Activated CD8-positive, alpha-beta T cell treated with anti-CD3 and anti-CD28 coated beads, Interleukin-2, amount 10 ng/mL, durations not matched to agents 7 days and 5 days (primary cell): Measurements from ENCODE around the gene SLC25A36. TPM values are rescaled to one million over a fixed set of nuclear protein-coding genes. Genes with fewer than 3 reads are reported as not detected.
"Not testable (repeated sequence)": the region's sequence is repeated elsewhere in the genome, so short reads cannot be mapped to it uniquely, and the experiment has no call there.

Source experiments
- ATAC-seq: fragments of 150-1000 bp; cut with Tn5 transposase; one replicate; pipeline ENCODE4 v1.10.0; 2021; ENCODE audit warnings: moderate library complexity
- CTCF ChIA-PET: fragments of 350-600 bp; sonication (Branson Sonifier 250); formaldehyde crosslinking; loops from one replicate; lab custom pipeline; 2021; ENCODE audit warnings: antibody characterized with exemption; lab: Charles Lee
- POLR2A ChIA-PET: fragments of 350-600 bp; sonication (Branson Sonifier 250); formaldehyde crosslinking; loops from one replicate; lab custom pipeline; 2021; ENCODE audit warnings: antibody characterized with exemption; lab: Charles Lee
- DNase-seq: peaks from one replicate; pipeline ENCODE4 v3.0.0-alpha.2; 2020
- H3K27ac Mint-ChIP-seq: one replicate; pipeline ENCODE4 v1.8.0; 2021; ENCODE audit warnings: mild to moderate bottlenecking, mixed read lengths
- H3K27me3 Mint-ChIP-seq: one replicate; pipeline ENCODE4 v1.8.0; 2021; ENCODE audit warnings: low read depth, mixed read lengths
- H3K36me3 Mint-ChIP-seq: one replicate; pipeline ENCODE4 v1.8.0; 2021; ENCODE audit warnings: low read depth, mixed read lengths
- H3K4me1 Mint-ChIP-seq: one replicate; pipeline ENCODE4 v1.8.0; 2021; ENCODE audit warnings: low read depth, mixed read lengths
- H3K4me3 Mint-ChIP-seq: one replicate; pipeline ENCODE4 v1.8.0; 2021; ENCODE audit warnings: mild to moderate bottlenecking, mixed read lengths
- H3K9me3 Mint-ChIP-seq: one replicate; pipeline ENCODE4 v1.8.0; 2022; ENCODE audit warnings: mixed read lengths; ENCODE audit not compliant: insufficient read depth
- total RNA-seq, 2 experiments: library from RNA; stranded (reverse); gene quantifications; one replicate each; pipeline ENCODE4 v1.2.3, GENCODE V29; 2021

The SLC25A36 gene
- total RNA-seq, 2 experiments from 2014 or later = 39.6 to 46.0 TPM

- no peak overlapping the region for H3K4me3 Mint-ChIP-seq
- no peak for ATAC-seq
- CTCF ChIA-PET = interaction anchor here (0.6 to 2.7 kb wide), 3 partner anchors 10 to 147 kb away, joined by 3 to 10 read pairs (median 4); partner anchors contain the start of gene SLC25A36
Observed at GRCh38 chr3:140953028-140953960, 11.7 kb downstream of the SLC25A36 start.

GRCh38 chr3:140954576-140954975 lies 12.9 kb downstream of the SLC25A36 start:
- peaks cover 10% of the 10 kb centered on the region for H3K36me3 Mint-ChIP-seq
- no peaks in the 10 kb centered on the region for H3K27me3 Mint-ChIP-seq
- DNase-seq = no peak
- CTCF ChIA-PET = interaction anchor here (1.7 kb wide), 1 partner anchor 46 kb away, joined by 4 read pairs; no protein-coding TSS in a partner anchor
- H3K27ac Mint-ChIP-seq = no peak overlapping the region
- peaks cover 6% of the 10 kb centered on the region for H3K4me1 Mint-ChIP-seq
- no peak for ATAC-seq
- H3K4me3 Mint-ChIP-seq = no peak overlapping the region
- H3K9me3 Mint-ChIP-seq = no peaks in the 10 kb centered on the region
- POLR2A ChIA-PET = no interaction called here

More at GRCh38 chr3:140953028-140953960, 11.7 kb downstream of the SLC25A36 start:
- Mint-ChIP-seq H3K36me3 (peaks cover 7% of the 10 kb centered on the region), H3K4me1 (peaks cover 6% of the 10 kb centered on the region), H3K27ac (no peak overlapping the region), H3K27me3 (no peaks in the 10 kb centered on the region), H3K9me3 (no peaks in the 10 kb centered on the region)
- POLR2A ChIA-PET = interaction anchor here (0.6 kb wide), 1 partner anchor 240 kb away, joined by 3 read pairs; no protein-coding TSS in a partner anchor
- no peak for DNase-seq

GRCh38 chr3:140955645-140956044 lies 14.0 kb downstream of the SLC25A36 start:
- ChIA-PET CTCF (no interaction called here), POLR2A (no interaction called here)
- Mint-ChIP-seq H3K9me3 (no peaks in the 10 kb centered on the region), H3K36me3 (peaks cover 15% of the 10 kb centered on the region), H3K4me3 (no peak overlapping the region), H3K27me3 (no peaks in the 10 kb centered on the region), H3K27ac (no peak overlapping the region), H3K4me1 (peaks cover 3% of the 10 kb centered on the region)
- DNase-seq (no peak), ATAC-seq (no peak)

GRCh38 chr3:140956058-140956835 lies 14.6 kb downstream of the SLC25A36 start:
- peaks cover 15% of the 10 kb centered on the region for H3K36me3 Mint-ChIP-seq
- H3K4me1 Mint-ChIP-seq = peaks cover 3% of the 10 kb centered on the region
- CTCF ChIA-PET = no interaction called here
- no peaks in the 10 kb centered on the region for H3K9me3 Mint-ChIP-seq
- H3K4me3 Mint-ChIP-seq = no peak overlapping the region
- H3K27me3 Mint-ChIP-seq = no peaks in the 10 kb centered on the region
- ATAC-seq (no peak), DNase-seq (no peak)
- no peak overlapping the region for H3K27ac Mint-ChIP-seq
- POLR2A ChIA-PET = no interaction called here

- ATAC-seq = peak; percentile 53
- POLR2A ChIA-PET = no interaction called here
Observed at GRCh38 chr3:140972833-140973232, 31.2 kb downstream of the SLC25A36 start.

GRCh38 chr3:140974900-140975299 lies 33.3 kb downstream of the SLC25A36 start:
- no peaks in the 10 kb centered on the region for H3K9me3 Mint-ChIP-seq
- ATAC-seq = peak; percentile 44
- H3K4me1 Mint-ChIP-seq = peaks cover 8% of the 10 kb centered on the region
- peak overlapping the region; percentile 12 for H3K27ac Mint-ChIP-seq
- H3K27me3 Mint-ChIP-seq = no peaks in the 10 kb centered on the region
- CTCF ChIA-PET = interaction anchor here (1.2 to 2.3 kb wide), 5 partner anchors 7 to 217 kb away, joined by 3 to 8 read pairs (median 7); no protein-coding TSS in a partner anchor
- no peak for DNase-seq
- no peak overlapping the region for H3K4me3 Mint-ChIP-seq
- POLR2A ChIA-PET = no interaction called here
- H3K36me3 Mint-ChIP-seq = peaks cover 16% of the 10 kb centered on the region

More at GRCh38 chr3:140972833-140973232, 31.2 kb downstream of the SLC25A36 start:
- DNase-seq = no peak
- Mint-ChIP-seq H3K36me3 (peaks cover 13% of the 10 kb centered on the region), H3K4me1 (peaks cover 8% of the 10 kb centered on the region), H3K9me3 (no peaks in the 10 kb centered on the region), H3K4me3 (no peak overlapping the region), H3K27ac (no peak overlapping the region), H3K27me3 (no peaks in the 10 kb centered on the region)
- CTCF ChIA-PET = interaction anchor here (1.3 to 2.1 kb wide), 2 partner anchors 29 to 74 kb away, joined by 4 to 8 read pairs; no protein-coding TSS in a partner anchor

- peaks cover 7% of the 10 kb centered on the region for H3K36me3 Mint-ChIP-seq
- H3K4me1 Mint-ChIP-seq = no peaks in the 10 kb centered on the region
- H3K27ac Mint-ChIP-seq = no peak overlapping the region
- ATAC-seq (no peak), DNase-seq (no peak)
- ChIA-PET CTCF (interaction anchor here (1.0 kb wide), 1 partner anchor 19 kb away, joined by 3 read pairs; no protein-coding TSS in a partner anchor), POLR2A (no interaction called here)
- H3K4me3 Mint-ChIP-seq = no peak overlapping the region
- no peaks in the 10 kb centered on the region for H3K9me3 Mint-ChIP-seq
- H3K27me3 Mint-ChIP-seq = no peaks in the 10 kb centered on the region
Observed at GRCh38 chr3:140980663-140981062, 39.0 kb downstream of the SLC25A36 start.

GRCh38 chr3:140987792-140988191 lies 46.2 kb downstream of the SLC25A36 start:
- DNase-seq, H3K9me3 Mint-ChIP-seq, CTCF ChIA-PET, H3K27ac Mint-ChIP-seq, H3K4me3 Mint-ChIP-seq, POLR2A ChIA-PET, H3K4me1 Mint-ChIP-seq, ATAC-seq, H3K36me3 Mint-ChIP-seq: not testable (repeated sequence)
- peaks cover 27% of the 10 kb centered on the region for H3K27me3 Mint-ChIP-seq

- H3K4me1 Mint-ChIP-seq = no peaks in the 10 kb centered on the region
- peaks cover 26% of the 10 kb centered on the region for H3K27me3 Mint-ChIP-seq
- ChIA-PET POLR2A (no interaction called here), CTCF (interaction anchor here (1.1 kb wide), 1 partner anchor 17 kb away, joined by 3 read pairs; no protein-coding TSS in a partner anchor)
- no peaks in the 10 kb centered on the region for H3K9me3 Mint-ChIP-seq
- DNase-seq (no peak), ATAC-seq (no peak)
- H3K36me3 Mint-ChIP-seq = no peaks in the 10 kb centered on the region
- no peak overlapping the region for H3K4me3 Mint-ChIP-seq
- H3K27ac Mint-ChIP-seq = no peak overlapping the region
Observed at GRCh38 chr3:140994316-140994715, 52.7 kb downstream of the SLC25A36 start.

- H3K27me3 Mint-ChIP-seq = peaks cover 21% of the 10 kb centered on the region
- H3K27ac Mint-ChIP-seq, H3K4me3 Mint-ChIP-seq, H3K36me3 Mint-ChIP-seq, H3K4me1 Mint-ChIP-seq, ATAC-seq, DNase-seq, POLR2A ChIA-PET, H3K9me3 Mint-ChIP-seq: not testable (repeated sequence)
- CTCF ChIA-PET = interaction anchor here (1.1 kb wide), 1 partner anchor 16 kb away, joined by 3 read pairs; no protein-coding TSS in a partner anchor
Observed at GRCh38 chr3:140994861-140995260, 53.2 kb downstream of the SLC25A36 start.

- ChIA-PET CTCF (no interaction called here), POLR2A (no interaction called here)
- no peak overlapping the region for H3K27ac Mint-ChIP-seq
- no peak for DNase-seq
- peaks cover 19% of the 10 kb centered on the region for H3K27me3 Mint-ChIP-seq
- H3K9me3 Mint-ChIP-seq = no peaks in the 10 kb centered on the region
- H3K4me1 Mint-ChIP-seq = peaks cover 7% of the 10 kb centered on the region
- no peak overlapping the region for H3K4me3 Mint-ChIP-seq
- H3K36me3 Mint-ChIP-seq = no peaks in the 10 kb centered on the region
- ATAC-seq = no peak
Observed at GRCh38 chr3:140995881-140996280, 54.2 kb downstream of the SLC25A36 start.
